CD4-positive, CD25-positive, alpha-beta regulatory T cell (primary cell): Measurements from ENCODE around the gene RSPH1. TPM values are rescaled to one million over a fixed set of nuclear protein-coding genes. Genes with fewer than 3 reads are reported as not detected.
"Not testable (repeated sequence)": the region's sequence is repeated elsewhere in the genome, so short reads cannot be mapped to it uniquely, and the experiment has no call there.

Experiments used
- ATAC-seq, 2 donors: fragments of 150-1000 bp; cut with Tn5 transposase; one replicate each; pipeline ENCODE4 v1.10.0; 2021; ENCODE audit warnings: low read depth in 2 of 2, moderate number of reproducible peaks in 2 of 2, moderate library complexity in 1 of 2
- DNase-seq, 3 donors: peaks; one replicate each; pipeline versions ENCODE4 v3.0.0 to v3.0.0-alpha.2; 2012 to 2022; ENCODE audit warnings: mixed read lengths in 1 of 3
- H3K27ac ChIP-seq: one replicate; pipeline ENCODE4 v1.7.0; 2013; ENCODE audit warnings: mild to moderate bottlenecking, low read length; ENCODE audit not compliant: insufficient read depth, poor library complexity, severe bottlenecking
- H3K27me3 ChIP-seq: one replicate; pipeline ENCODE4 v1.7.0; 2013; ENCODE audit warnings: low read length; ENCODE audit not compliant: control insufficient read depth, insufficient read depth
- H3K36me3 ChIP-seq: one replicate; pipeline ENCODE4 v1.7.0; 2013; ENCODE audit warnings: mild to moderate bottlenecking, low read length, moderate library complexity; ENCODE audit not compliant: control insufficient read depth, insufficient read depth
- H3K4me1 ChIP-seq: 2 replicates; pipeline ENCODE4 v1.7.0; 2013; ENCODE audit warnings: mild to moderate bottlenecking, low read length; ENCODE audit not compliant: insufficient read depth, control insufficient read depth, poor library complexity, severe bottlenecking
- H3K4me3 ChIP-seq: one replicate; pipeline ENCODE4 v1.7.0; 2013; ENCODE audit warnings: low read depth, mild to moderate bottlenecking, low read length, moderate library complexity
- H3K9me3 ChIP-seq, 2 experiments: 1 replicate in 1 of 2; 2 replicates in 1 of 2; pipeline ENCODE4 v1.7.0; 2013; ENCODE audit warnings: low read length in 2 of 2, mild to moderate bottlenecking in 1 of 2, moderate library complexity in 1 of 2; ENCODE audit not compliant: control insufficient read depth in 2 of 2
- H3K27ac Mint-ChIP-seq, 3 donors: one replicate each; pipeline ENCODE4 v1.8.0; 2020 to 2022; ENCODE audit warnings: mild to moderate bottlenecking in 3 of 3, mixed read lengths in 3 of 3, moderate library complexity in 2 of 3
- H3K27me3 Mint-ChIP-seq: one replicate; pipeline ENCODE4 v1.8.0; 2022; ENCODE audit warnings: mild to moderate bottlenecking, mixed read lengths
- H3K36me3 Mint-ChIP-seq: one replicate; pipeline ENCODE4 v1.8.0; 2020; ENCODE audit warnings: mixed read lengths
- H3K4me1 Mint-ChIP-seq, 4 donors: one replicate each; pipeline ENCODE4 v1.8.0; 2020 to 2022; ENCODE audit warnings: mixed read lengths in 4 of 4, mild to moderate bottlenecking in 1 of 4
- H3K4me3 Mint-ChIP-seq, 4 donors: one replicate each; pipeline ENCODE4 v1.8.0; 2020 to 2022; ENCODE audit warnings: mild to moderate bottlenecking in 4 of 4, mixed read lengths in 4 of 4, moderate library complexity in 3 of 4
- H3K9me3 Mint-ChIP-seq, 7 donors: one replicate each; pipeline ENCODE4 v1.8.0; 2020 to 2022; ENCODE audit warnings: mixed read lengths in 7 of 7, mild to moderate bottlenecking in 3 of 7, moderate library complexity in 2 of 7
- polyA plus RNA-seq, 4 donors: library from polyadenylated mRNA; unstranded; fragments of 300-500 nt; fragmentation: Illumina TruSeq; gene quantifications; one replicate each; pipeline ENCODE4 v1.2.3, GENCODE V29; 2021
- total RNA-seq: library from RNA; stranded (reverse); gene quantifications from one replicate; pipeline ENCODE4 v1.2.3, GENCODE V29; 2022

RSPH1 gene
- total and polyA plus RNA-seq, 5 donors from 2014 or later: 0.25 TPM; not detected in 4

DNA sequence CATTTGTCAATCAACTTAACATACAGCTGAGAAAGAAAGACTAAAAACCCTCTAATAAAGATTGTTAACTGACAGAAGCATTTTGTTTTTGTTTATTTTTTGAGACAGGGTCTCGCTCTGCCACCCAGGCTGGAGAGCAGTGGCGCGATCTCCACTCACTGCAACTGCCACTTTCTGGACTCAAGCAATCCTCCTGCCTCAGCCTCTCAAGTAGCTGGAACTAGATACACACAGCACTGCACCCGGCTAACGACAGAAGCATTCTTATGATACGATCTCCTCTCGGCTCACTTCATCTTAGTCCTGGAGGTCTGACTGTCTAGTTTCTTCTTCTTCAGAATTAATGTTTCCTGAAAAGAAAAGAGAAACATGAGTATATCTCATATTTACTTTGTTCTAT lies 23.5 kb downstream of the RSPH1 start:
- Histone ChIP-seq H3K36me3 (no peaks in the 10 kb centered on the region), H3K27me3 (no peaks in the 10 kb centered on the region), H3K4me3 (no peak overlapping the region), H3K4me1 (no peaks in the 10 kb centered on the region), H3K9me3 (no peaks in the 10 kb centered on the region), H3K27ac (no peak overlapping the region)
- no peaks in the 10 kb centered on the region for H3K9me3 Mint-ChIP-seq
- H3K27ac Mint-ChIP-seq: peak overlapping the region in 1 of 3 donors; percentile 29
- no peak for ATAC-seq
- no peak for DNase-seq
- no peaks in the 10 kb centered on the region for H3K36me3 Mint-ChIP-seq
- H3K27me3 Mint-ChIP-seq: peaks cover 9% of the 10 kb centered on the region
- peaks cover 0 to 5% (median 2%) of the 10 kb centered on the region in 4 donors for H3K4me1 Mint-ChIP-seq
- H3K4me3 Mint-ChIP-seq: no peak overlapping the region

GRCh38 chr21:42471716-42472330 lies 24.2 kb downstream of the RSPH1 start:
- Histone ChIP-seq H3K4me1 (no peaks in the 10 kb centered on the region), H3K36me3 (no peaks in the 10 kb centered on the region), H3K9me3 (no peaks in the 10 kb centered on the region), H3K27ac (no peak overlapping the region), H3K27me3 (no peaks in the 10 kb centered on the region), H3K4me3 (no peak overlapping the region)
- ATAC-seq (no peak), DNase-seq (no peak)
- Mint-ChIP-seq H3K27me3 (peaks cover 9% of the 10 kb centered on the region), H3K27ac (no peak overlapping the region), H3K36me3 (no peaks in the 10 kb centered on the region), H3K4me3 (peak overlapping the region in 1 of 4 donors; percentile 15), H3K4me1 (peaks cover 0 to 6% (median 3%) of the 10 kb centered on the region in 4 donors), H3K9me3 (no peaks in the 10 kb centered on the region)

DNA sequence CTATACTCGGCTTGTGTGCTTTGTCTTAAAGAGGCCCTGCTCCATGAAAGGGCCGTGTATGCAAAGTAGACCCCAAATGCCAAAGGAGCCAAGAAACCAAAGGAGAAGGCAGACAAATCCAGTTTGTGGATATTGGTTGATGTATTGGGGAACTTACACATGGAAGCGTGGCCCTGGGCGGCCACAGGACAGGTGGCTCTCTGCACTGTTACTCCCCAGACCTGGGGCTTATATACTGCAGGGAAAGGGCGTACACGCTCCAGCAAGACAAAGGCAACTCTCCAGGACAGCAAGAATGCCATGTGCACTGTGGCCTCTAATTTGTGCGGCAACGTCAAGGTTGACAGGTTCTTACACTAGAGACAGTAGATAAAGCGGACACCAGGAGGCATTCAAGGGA lies 24.8 kb downstream of the RSPH1 start:
- Mint-ChIP-seq H3K4me1 (peaks cover 0 to 8% (median 3%) of the 10 kb centered on the region in 4 donors), H3K4me3 (peak overlapping the region in 1 of 4 donors; percentile 15), H3K27me3 (peaks cover 9% of the 10 kb centered on the region), H3K36me3 (no peaks in the 10 kb centered on the region), H3K9me3 (no peaks in the 10 kb centered on the region), H3K27ac (no peak overlapping the region)
- H3K4me1 ChIP-seq: no peaks in the 10 kb centered on the region
- no peak overlapping the region for H3K27ac ChIP-seq
- no peak overlapping the region for H3K4me3 ChIP-seq
- H3K27me3 ChIP-seq: no peaks in the 10 kb centered on the region
- DNase-seq (no peak), ATAC-seq (no peak)
- H3K9me3 ChIP-seq: no peaks in the 10 kb centered on the region
- H3K36me3 ChIP-seq: no peaks in the 10 kb centered on the region

- not testable (repeated sequence) for H3K4me3 ChIP-seq, H3K27ac ChIP-seq, H3K27me3 Mint-ChIP-seq, H3K27ac Mint-ChIP-seq, H3K36me3 ChIP-seq, H3K9me3 Mint-ChIP-seq, H3K9me3 ChIP-seq, H3K36me3 Mint-ChIP-seq, H3K4me3 Mint-ChIP-seq, H3K4me1 ChIP-seq, DNase-seq, H3K27me3 ChIP-seq, ATAC-seq
- H3K4me1 Mint-ChIP-seq: peaks cover 6 to 19% (median 12%) of the 10 kb centered on the region in 4 donors
These were observed 26.3 kb downstream of the RSPH1 start for GRCh38 chr21:42469726-42470125.

DNA sequence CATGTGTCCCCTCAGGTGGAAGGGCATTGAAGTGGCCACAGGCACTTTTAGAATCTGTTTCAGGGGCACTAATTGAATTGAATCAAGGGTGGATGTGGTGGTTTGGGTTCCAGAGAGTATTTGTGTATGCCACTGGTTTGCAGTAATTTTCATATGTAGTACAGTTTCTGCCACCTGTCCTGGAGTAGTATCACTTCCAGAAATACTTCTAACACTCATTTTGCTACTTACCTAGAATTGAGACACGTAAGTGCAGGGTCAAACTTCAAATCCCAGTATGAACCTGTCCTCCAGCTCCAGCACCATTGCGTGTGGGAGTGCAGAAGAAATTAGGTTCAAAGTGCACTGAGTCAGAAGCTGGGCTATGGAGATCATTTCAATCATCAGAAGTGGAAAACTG lies 26.8 kb downstream of the RSPH1 start:
- no peak for DNase-seq
- H3K27ac ChIP-seq: no peak overlapping the region
- H3K4me1 Mint-ChIP-seq: peaks cover 7 to 21% (median 11%) of the 10 kb centered on the region in 4 donors
- no peaks in the 10 kb centered on the region for H3K9me3 ChIP-seq
- H3K4me3 Mint-ChIP-seq: no peak overlapping the region
- H3K4me3 ChIP-seq: no peak overlapping the region
- no peaks in the 10 kb centered on the region for H3K27me3 ChIP-seq
- no peaks in the 10 kb centered on the region for H3K36me3 Mint-ChIP-seq
- H3K27ac Mint-ChIP-seq: no peak overlapping the region
- peaks cover 4% of the 10 kb centered on the region for H3K27me3 Mint-ChIP-seq
- ATAC-seq: no peak
- no peaks in the 10 kb centered on the region for H3K9me3 Mint-ChIP-seq
- peaks cover 14% of the 10 kb centered on the region for H3K4me1 ChIP-seq
- H3K36me3 ChIP-seq: no peaks in the 10 kb centered on the region

DNA sequence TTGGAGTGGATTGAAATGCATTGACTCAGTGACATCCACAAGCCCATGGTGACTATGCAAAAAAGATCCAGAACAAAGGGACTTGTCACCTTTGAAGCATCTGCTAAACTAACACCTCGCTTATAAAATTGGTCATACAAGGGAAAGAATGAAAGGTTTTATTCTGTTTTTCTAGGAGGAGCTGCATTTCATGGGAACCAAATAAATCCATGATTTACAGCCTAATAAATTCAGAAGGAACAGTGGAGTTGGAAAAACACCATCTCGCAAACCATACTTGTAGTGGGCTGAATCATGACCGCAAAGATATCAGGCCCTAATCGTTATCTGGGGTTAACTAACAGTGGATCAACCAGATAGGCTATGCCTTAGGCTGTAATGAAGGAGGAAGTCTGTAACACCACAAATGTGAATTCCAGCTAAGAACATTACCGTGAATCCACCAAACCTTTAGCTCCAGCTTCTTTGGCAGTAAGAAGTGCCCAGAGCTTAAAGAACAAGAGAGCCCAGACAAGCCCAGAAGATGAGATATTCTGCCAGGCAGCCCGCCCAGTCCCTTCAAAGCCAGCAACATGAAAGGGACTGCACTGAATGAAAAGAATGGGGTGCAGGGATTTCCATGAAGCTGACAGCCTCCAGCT lies 27.4 kb downstream of the RSPH1 start:
- no peak for ATAC-seq
- H3K27me3 Mint-ChIP-seq: peaks cover 4% of the 10 kb centered on the region
- no peaks in the 10 kb centered on the region for H3K9me3 ChIP-seq

DNA sequence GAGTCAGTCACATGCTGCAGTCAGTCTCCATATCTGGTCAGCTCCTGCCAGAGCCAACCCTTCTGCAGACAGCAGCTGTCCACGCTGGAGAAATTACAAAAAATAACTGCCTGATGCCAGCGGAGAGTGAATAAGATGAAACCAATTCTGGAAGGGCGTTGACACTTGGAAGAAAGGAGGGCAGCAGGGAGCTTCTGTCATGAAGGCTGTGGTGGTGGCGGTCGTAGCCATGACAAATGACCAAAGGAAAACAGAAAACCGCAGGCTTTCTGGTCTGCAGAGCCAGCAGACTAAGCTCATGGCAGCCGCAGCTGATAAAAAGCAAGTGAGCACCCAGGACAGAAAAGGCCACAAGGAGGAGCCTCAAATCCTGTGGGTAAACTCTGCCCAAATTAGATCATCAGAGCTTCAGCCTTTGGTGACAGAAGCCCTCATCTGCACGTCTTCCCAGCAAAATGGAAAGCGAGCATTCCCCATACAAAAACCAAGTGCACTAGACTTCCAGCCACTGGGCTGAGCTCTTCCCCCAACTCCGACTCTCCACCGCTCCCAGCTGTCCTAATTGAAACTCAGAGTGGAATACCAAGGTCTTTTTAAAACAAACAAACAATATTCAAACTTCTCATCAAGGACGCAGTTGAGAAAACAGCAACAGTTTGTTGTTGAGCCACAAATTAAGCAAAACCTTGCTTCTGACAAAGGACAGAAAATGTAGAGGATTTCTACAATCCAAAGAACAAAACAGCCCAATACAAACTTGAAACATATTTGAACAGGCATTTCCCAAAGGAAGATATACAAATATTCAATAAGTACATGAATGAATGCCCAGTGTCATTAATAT lies 28.7 kb downstream of the RSPH1 start:
- Histone ChIP-seq H3K36me3 (no peaks in the 10 kb centered on the region), H3K9me3 (no peaks in the 10 kb centered on the region), H3K4me3 (no peak overlapping the region), H3K4me1 (peaks cover 29% of the 10 kb centered on the region), H3K27ac (no peak overlapping the region), H3K27me3 (no peaks in the 10 kb centered on the region)
- ATAC-seq (no peak), DNase-seq (peak in 1 of 3 donors; percentile 37)
- Mint-ChIP-seq H3K4me3 (no peak overlapping the region), H3K36me3 (no peaks in the 10 kb centered on the region), H3K9me3 (no peaks in the 10 kb centered on the region), H3K27me3 (peaks cover 4% of the 10 kb centered on the region), H3K4me1 (peaks cover 16 to 39% (median 26%) of the 10 kb centered on the region in 4 donors), H3K27ac (no peak overlapping the region)

More for the DNA sequence above, 27.4 kb downstream of the RSPH1 start:
- H3K27me3 ChIP-seq: no peaks in the 10 kb centered on the region
- Mint-ChIP-seq H3K36me3 (no peaks in the 10 kb centered on the region), H3K9me3 (no peaks in the 10 kb centered on the region), H3K27ac (no peak overlapping the region), H3K4me1 (peaks cover 7 to 28% (median 16%) of the 10 kb centered on the region in 4 donors), H3K4me3 (no peak overlapping the region)
- H3K36me3 ChIP-seq: no peaks in the 10 kb centered on the region
- no peak overlapping the region for H3K27ac ChIP-seq
- H3K4me1 ChIP-seq: peaks cover 21% of the 10 kb centered on the region
- no peak for DNase-seq
- no peak overlapping the region for H3K4me3 ChIP-seq
